HCT116 (cell line): ENCODE results near the gene KLHL22.

Experiments
- CBX3 ChIP-seq: IDR thresholded peaks from 2 replicates; pipeline ENCODE4 v1.6.1; 2012; ENCODE audit warnings: low read depth
- EGR1 ChIP-seq: IDR thresholded peaks from 2 replicates; pipeline ENCODE4 v1.6.1; 2012; ENCODE audit warnings: low read depth
- EZH2 ChIP-seq: fragments of 200-600 bp; sonication (generic); IDR thresholded peaks from 2 replicates; pipeline ENCODE4 v1.6.1; 2017; ENCODE audit warnings: antibody characterized with exemption, mixed run types
- RAD21 ChIP-seq: IDR thresholded peaks from 2 replicates; pipeline ENCODE4 v1.6.1; 2012; ENCODE audit warnings: low read depth, mild to moderate bottlenecking
- SIN3A ChIP-seq: IDR thresholded peaks from 2 replicates; pipeline ENCODE4 v1.6.1; 2012; ENCODE audit warnings: low read depth
- SRF ChIP-seq: IDR thresholded peaks from 2 replicates; pipeline ENCODE4 v1.6.1; 2012; ENCODE audit warnings: low read depth
- TF ChIP-seq, protein P1 (sequence below), 3 experiments: fragments of 200-600 bp in 1 of 3; sonication (generic) in 1 of 3; IDR thresholded peaks in 2 of 3; conservative IDR thresholded peaks in 1 of 3; 2 replicates each; pipeline ENCODE4 v1.5.1; 2012 to 2017; ENCODE audit warnings: low read depth in 2 of 3, low read length in 2 of 3, antibody characterized with exemption in 1 of 3, borderline replicate concordance in 1 of 3, control low read depth in 1 of 3, mild to moderate bottlenecking in 1 of 3, mixed read lengths in 1 of 3, mixed run types in 1 of 3, moderate library complexity in 1 of 3; ENCODE audit not compliant: insufficient read depth in 1 of 3
- TF ChIP-seq, protein P2 (sequence below): IDR thresholded peaks from 2 replicates; pipeline ENCODE4 v1.6.1; 2012

DNA sequence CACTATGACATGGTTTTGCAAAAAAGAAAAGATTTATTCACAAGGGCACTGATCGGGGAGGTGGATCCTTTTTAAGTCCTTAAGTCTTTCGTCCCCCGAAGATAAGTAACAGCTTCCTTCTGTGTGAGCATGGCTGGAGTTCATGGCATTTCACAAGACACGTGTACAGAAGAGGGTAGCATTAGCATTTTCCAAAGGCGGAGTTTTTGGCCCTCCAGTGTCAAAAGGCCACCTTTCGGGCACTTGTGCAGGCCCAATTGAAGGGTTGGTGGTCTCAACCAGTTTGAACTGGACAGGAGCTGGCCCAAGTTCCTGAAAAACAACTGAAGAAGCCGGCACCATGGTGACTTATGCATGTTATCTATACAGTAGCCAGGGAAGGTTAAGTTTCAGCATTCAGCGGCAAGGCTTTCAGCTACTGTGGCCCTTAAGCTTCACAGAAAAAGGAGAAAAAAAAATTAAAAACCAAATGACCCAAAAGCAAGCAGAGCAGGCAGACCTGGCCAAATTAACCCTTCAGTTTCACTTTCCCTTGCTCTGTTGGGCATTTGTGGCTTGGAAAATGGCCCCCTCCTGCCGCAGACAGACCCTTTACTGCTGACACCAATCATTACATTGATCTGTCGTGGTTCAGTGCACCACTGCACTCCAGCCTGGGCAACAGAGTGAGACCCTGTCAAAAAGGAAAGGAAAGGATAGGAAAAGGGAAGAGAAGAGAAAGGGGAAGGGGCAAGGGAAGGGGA lies 83.0 kb downstream of the KLHL22 start:
- TF ChIP-seq, protein P1, sequence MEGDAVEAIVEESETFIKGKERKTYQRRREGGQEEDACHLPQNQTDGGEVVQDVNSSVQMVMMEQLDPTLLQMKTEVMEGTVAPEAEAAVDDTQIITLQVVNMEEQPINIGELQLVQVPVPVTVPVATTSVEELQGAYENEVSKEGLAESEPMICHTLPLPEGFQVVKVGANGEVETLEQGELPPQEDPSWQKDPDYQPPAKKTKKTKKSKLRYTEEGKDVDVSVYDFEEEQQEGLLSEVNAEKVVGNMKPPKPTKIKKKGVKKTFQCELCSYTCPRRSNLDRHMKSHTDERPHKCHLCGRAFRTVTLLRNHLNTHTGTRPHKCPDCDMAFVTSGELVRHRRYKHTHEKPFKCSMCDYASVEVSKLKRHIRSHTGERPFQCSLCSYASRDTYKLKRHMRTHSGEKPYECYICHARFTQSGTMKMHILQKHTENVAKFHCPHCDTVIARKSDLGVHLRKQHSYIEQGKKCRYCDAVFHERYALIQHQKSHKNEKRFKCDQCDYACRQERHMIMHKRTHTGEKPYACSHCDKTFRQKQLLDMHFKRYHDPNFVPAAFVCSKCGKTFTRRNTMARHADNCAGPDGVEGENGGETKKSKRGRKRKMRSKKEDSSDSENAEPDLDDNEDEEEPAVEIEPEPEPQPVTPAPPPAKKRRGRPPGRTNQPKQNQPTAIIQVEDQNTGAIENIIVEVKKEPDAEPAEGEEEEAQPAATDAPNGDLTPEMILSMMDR (IDR thresholded peaks at IDR 0.05 in 2 of 3, conservative IDR thresholded peaks at IDR 0.05 in 1 of 3; ENCODE audit: borderline replicate concordance in 1 of 3, insufficient read depth in 1 of 3, low read depth in 2 of 3, low read length in 2 of 3), result no peak
- TF ChIP-seq EGR1 (no peak), SIN3A (no peak), CBX3 (no peak), RAD21 (no peak), SRF (no peak), EZH2 (no peak)
- TF ChIP-seq, protein P2, sequence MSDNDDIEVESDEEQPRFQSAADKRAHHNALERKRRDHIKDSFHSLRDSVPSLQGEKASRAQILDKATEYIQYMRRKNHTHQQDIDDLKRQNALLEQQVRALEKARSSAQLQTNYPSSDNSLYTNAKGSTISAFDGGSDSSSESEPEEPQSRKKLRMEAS, result no peak
